ENCODE measurements around the gene ZDHHC14. TPM values are rescaled to one million over a fixed set of nuclear protein-coding genes. Genes with fewer than 3 reads are reported as not detected.

The ZDHHC14 gene
- total and polyA plus RNA-seq, 2 experiments from 2014 or later: 7.5 to 10.1 TPM

- H3K27me3 ChIP-seq: no peaks in the 10 kb centered on the region
- H3K36me3 ChIP-seq: no peaks in the 10 kb centered on the region
- DNase-seq (ENCODE audit: low read depth in 1 of 2, low spot score in 1 of 2): no peak
- no peak overlapping the region for H3K4me3 ChIP-seq
- H3K4me1 ChIP-seq (ENCODE audit: low read depth): no peaks in the 10 kb centered on the region
- no peak overlapping the region for H3K27ac ChIP-seq
- TF ChIP-seq, protein P1, sequence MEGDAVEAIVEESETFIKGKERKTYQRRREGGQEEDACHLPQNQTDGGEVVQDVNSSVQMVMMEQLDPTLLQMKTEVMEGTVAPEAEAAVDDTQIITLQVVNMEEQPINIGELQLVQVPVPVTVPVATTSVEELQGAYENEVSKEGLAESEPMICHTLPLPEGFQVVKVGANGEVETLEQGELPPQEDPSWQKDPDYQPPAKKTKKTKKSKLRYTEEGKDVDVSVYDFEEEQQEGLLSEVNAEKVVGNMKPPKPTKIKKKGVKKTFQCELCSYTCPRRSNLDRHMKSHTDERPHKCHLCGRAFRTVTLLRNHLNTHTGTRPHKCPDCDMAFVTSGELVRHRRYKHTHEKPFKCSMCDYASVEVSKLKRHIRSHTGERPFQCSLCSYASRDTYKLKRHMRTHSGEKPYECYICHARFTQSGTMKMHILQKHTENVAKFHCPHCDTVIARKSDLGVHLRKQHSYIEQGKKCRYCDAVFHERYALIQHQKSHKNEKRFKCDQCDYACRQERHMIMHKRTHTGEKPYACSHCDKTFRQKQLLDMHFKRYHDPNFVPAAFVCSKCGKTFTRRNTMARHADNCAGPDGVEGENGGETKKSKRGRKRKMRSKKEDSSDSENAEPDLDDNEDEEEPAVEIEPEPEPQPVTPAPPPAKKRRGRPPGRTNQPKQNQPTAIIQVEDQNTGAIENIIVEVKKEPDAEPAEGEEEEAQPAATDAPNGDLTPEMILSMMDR (IDR thresholded peaks at IDR 0.05; ENCODE audit: low read depth, low read length): no peak
- no peaks in the 10 kb centered on the region for H3K9me3 ChIP-seq (ENCODE audit: low read depth)
Observed at GRCh38 chr6:157631838-157632614, 251.0 kb downstream of the ZDHHC14 start.

GRCh38 chr6:157632821-157633220 lies 251.8 kb downstream of the ZDHHC14 start:
- TF ChIP-seq, protein P1 (IDR thresholded peaks at IDR 0.05; ENCODE audit: low read depth, low read length): no peak
- H3K27ac ChIP-seq: no peak overlapping the region
- peak in 1 of 2 donors; percentile 56 for DNase-seq (ENCODE audit: low read depth in 1 of 2, low spot score in 1 of 2)

GRCh38 chr6:157634546-157634945 lies 253.6 kb downstream of the ZDHHC14 start:
- TF ChIP-seq, protein P1 (IDR thresholded peaks at IDR 0.05; ENCODE audit: low read depth, low read length): no peak
- Histone ChIP-seq H3K4me1 (ENCODE audit: low read depth) (no peaks in the 10 kb centered on the region), H3K27ac (no peak overlapping the region), H3K27me3 (no peaks in the 10 kb centered on the region), H3K36me3 (no peaks in the 10 kb centered on the region), H3K9me3 (ENCODE audit: low read depth) (no peaks in the 10 kb centered on the region), H3K4me3 (no peak overlapping the region)
- DNase-seq (ENCODE audit: low read depth in 1 of 2, low spot score in 1 of 2): no peak

More at GRCh38 chr6:157632821-157633220, 251.8 kb downstream of the ZDHHC14 start:
- Histone ChIP-seq H3K9me3 (ENCODE audit: low read depth) (no peaks in the 10 kb centered on the region), H3K4me1 (ENCODE audit: low read depth) (no peaks in the 10 kb centered on the region), H3K27me3 (no peaks in the 10 kb centered on the region), H3K36me3 (no peaks in the 10 kb centered on the region), H3K4me3 (no peak overlapping the region)

- Histone ChIP-seq H3K27ac (no peak overlapping the region), H3K4me3 (no peak overlapping the region), H3K36me3 (no peaks in the 10 kb centered on the region), H3K9me3 (ENCODE audit: low read depth) (no peaks in the 10 kb centered on the region), H3K4me1 (ENCODE audit: low read depth) (no peaks in the 10 kb centered on the region), H3K27me3 (no peaks in the 10 kb centered on the region)
- TF ChIP-seq, protein P1 (IDR thresholded peaks at IDR 0.05; ENCODE audit: low read depth, low read length): no peak
- DNase-seq (ENCODE audit: low read depth in 1 of 2, low spot score in 1 of 2): peak in 1 of 2 donors; percentile 47
Observed at GRCh38 chr6:157635388-157636244, 254.6 kb downstream of the ZDHHC14 start.

- Histone ChIP-seq H3K4me3 (no peak overlapping the region), H3K9me3 (ENCODE audit: low read depth) (no peaks in the 10 kb centered on the region), H3K27ac (no peak overlapping the region), H3K4me1 (ENCODE audit: low read depth) (no peaks in the 10 kb centered on the region), H3K27me3 (no peaks in the 10 kb centered on the region), H3K36me3 (no peaks in the 10 kb centered on the region)
- no peak for DNase-seq (ENCODE audit: low read depth in 1 of 2, low spot score in 1 of 2)
- TF ChIP-seq, protein P1 (IDR thresholded peaks at IDR 0.05; ENCODE audit: low read depth, low read length): no peak
Observed at GRCh38 chr6:157637516-157637915, 256.5 kb downstream of the ZDHHC14 start.
